PFSK-1 (cell line): ENCODE data around the gene LAMB4.

ENCODE experiments used
- POLR2AphosphoS5 ChIP-seq: IDR thresholded peaks from 2 replicates; pipeline ENCODE4 v1.6.1; 2012; ENCODE audit warnings: low read depth, mild to moderate bottlenecking, control low read depth, low read length, moderate library complexity
- REST ChIP-seq, 2 experiments: IDR thresholded peaks; 2 replicates each; pipeline versions ENCODE4 v1.6.1 to v1.8.0; 2011 to 2012; ENCODE audit warnings: low read depth in 2 of 2, low read length in 2 of 2, control low read depth in 1 of 2, inconsistent platforms in 1 of 2, mild to moderate bottlenecking in 1 of 2, moderate library complexity in 1 of 2; ENCODE audit not compliant: insufficient read depth in 1 of 2
- SIN3A ChIP-seq: IDR thresholded peaks from 2 replicates; pipeline ENCODE4 v1.6.1; 2012; ENCODE audit warnings: mild to moderate bottlenecking, low read length, moderate library complexity, borderline replicate concordance; ENCODE audit not compliant: insufficient read depth

DNA sequence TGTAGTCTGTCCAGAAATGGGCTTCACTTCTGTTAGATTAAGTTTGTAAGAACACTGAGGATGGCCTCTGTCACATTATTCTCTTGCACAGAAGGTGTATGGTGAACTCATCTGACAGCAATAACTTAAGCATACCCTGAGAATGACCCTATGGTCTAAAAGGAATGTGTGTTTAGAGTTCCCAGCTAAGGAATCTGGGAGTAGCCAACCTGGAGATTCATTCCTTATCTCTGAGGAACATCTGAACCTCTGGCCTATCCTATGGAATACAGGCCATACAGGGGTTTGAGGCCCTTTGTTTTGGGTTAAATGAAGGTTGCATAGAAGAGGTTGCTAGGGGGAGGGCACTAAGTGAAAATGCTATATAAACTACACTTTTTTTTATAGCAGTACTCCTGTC is 41.4 kb downstream of the LAMB4 start:
- TF ChIP-seq POLR2AphosphoS5 (no peak), SIN3A (no peak), REST (IDR thresholded peaks at IDR 0.05; ENCODE audit: insufficient read depth in 1 of 2, low read depth in 2 of 2, low read length in 2 of 2) (no peak)
